SW 1271 (cell line): Measurements from ENCODE around the gene PEX26.
"Not testable (repeated sequence)": the region's sequence is repeated elsewhere in the genome, so short reads cannot be mapped to it uniquely, and the experiment has no call there.

ENCODE experiments used
- DNase-seq, 2 experiments: peaks; one replicate each; lab custom pipeline; 2025; lab: John Stamatoyannopoulos, UW

The PEX26 gene

GRCh38 chr22:18056807-18057474, 20.8 kb upstream of the PEX26 start:
- no peak for DNase-seq

GRCh38 chr22:18057568-18058209, 20.1 kb upstream of the PEX26 start:
- DNase-seq, result no peak

- no peak for DNase-seq
Observed at GRCh38 chr22:18058371-18059093, 19.3 kb upstream of the PEX26 start.

GRCh38 chr22:18059094-18059417, 18.7 kb upstream of the PEX26 start:
- DNase-seq, result no peak

GRCh38 chr22:18059473-18059872, 18.3 kb upstream of the PEX26 start:
- DNase-seq, result no peak

- no peak for DNase-seq
Observed at GRCh38 chr22:18059991-18060390, 17.8 kb upstream of the PEX26 start.

GRCh38 chr22:18060646-18061620, 16.9 kb upstream of the PEX26 start:
- DNase-seq, result no peak

- no peak for DNase-seq
Observed at GRCh38 chr22:18062421-18062820, 15.4 kb upstream of the PEX26 start.

GRCh38 chr22:18063306-18063705, 14.5 kb upstream of the PEX26 start:
- no peak for DNase-seq

GRCh38 chr22:18063715-18064114, 14.1 kb upstream of the PEX26 start:
- DNase-seq, result not testable (repeated sequence)

- no peak for DNase-seq
Observed at GRCh38 chr22:18064636-18065035, 13.2 kb upstream of the PEX26 start.

GRCh38 chr22:18065256-18065655, 12.5 kb upstream of the PEX26 start:
- no peak for DNase-seq

- DNase-seq, result no peak
Observed at GRCh38 chr22:18066181-18066859, 11.5 kb upstream of the PEX26 start.

GRCh38 chr22:18067121-18067520, 10.7 kb upstream of the PEX26 start:
- DNase-seq, result no peak

- no peak for DNase-seq
Observed at GRCh38 chr22:18067548-18068341, 10.0 kb upstream of the PEX26 start.

GRCh38 chr22:18068381-18068988, 9.3 kb upstream of the PEX26 start:
- no peak for DNase-seq

- DNase-seq, result no peak
Observed at GRCh38 chr22:18069041-18069440, 8.7 kb upstream of the PEX26 start.

GRCh38 chr22:18070041-18070440, 7.7 kb upstream of the PEX26 start:
- no peak for DNase-seq

- DNase-seq, result no peak
Observed at GRCh38 chr22:18070556-18071306, 7.1 kb upstream of the PEX26 start.
